Activated T-cell treated with anti-CD3 and anti-CD28 coated beads, Interleukin-2, amount 50 U/mL, for 72 hours (primary cell): ENCODE results near the gene INTS1. TPM values are rescaled to one million over a fixed set of nuclear protein-coding genes. Genes with fewer than 3 reads are reported as not detected.
"Not testable (repeated sequence)": the region's sequence is repeated elsewhere in the genome, so short reads cannot be mapped to it uniquely, and the experiment has no call there.

Experiments used
- ATAC-seq, 2 donors: fragments of 150-1000 bp; cut with Tn5 transposase; replicated peaks in 1 of 2; 2 replicates each; pipeline ENCODE4 v1.10.0; 2021; ENCODE audit warnings: moderate library complexity in 2 of 2, mild to moderate bottlenecking in 1 of 2
- DNase-seq, 2 donors: peaks; one replicate each; pipeline ENCODE4 v3.0.0; 2021 to 2022; ENCODE audit warnings: mixed read lengths in 1 of 2
- H3K27ac Mint-ChIP-seq: one replicate; pipeline ENCODE4 v1.8.0; 2022; ENCODE audit warnings: mild to moderate bottlenecking, moderate library complexity, mixed read lengths
- H3K27me3 Mint-ChIP-seq: one replicate; pipeline ENCODE4 v1.8.0; 2022; ENCODE audit warnings: low read depth, mixed read lengths
- H3K36me3 Mint-ChIP-seq, 2 donors: one replicate each; pipeline ENCODE4 v1.8.0; 2022; ENCODE audit warnings: mixed read lengths in 2 of 2, mild to moderate bottlenecking in 1 of 2; ENCODE audit not compliant: insufficient read depth in 2 of 2
- H3K4me1 Mint-ChIP-seq: one replicate; pipeline ENCODE4 v1.8.0; 2022; ENCODE audit warnings: low read depth, mixed read lengths
- H3K4me3 Mint-ChIP-seq, 2 donors: one replicate each; pipeline ENCODE4 v1.8.0; 2022; ENCODE audit warnings: mild to moderate bottlenecking in 2 of 2, mixed read lengths in 2 of 2, moderate library complexity in 2 of 2
- H3K9me3 Mint-ChIP-seq, 2 donors: one replicate each; pipeline ENCODE4 v1.8.0; 2022; ENCODE audit warnings: mixed read lengths in 2 of 2
- total RNA-seq, 2 donors: library from RNA; stranded (reverse); gene quantifications; one replicate each; pipeline ENCODE4 v1.2.3, GENCODE V29; 2022

The INTS1 gene
- total RNA-seq, 2 donors from 2014 or later, result 57.0 to 63.9 TPM

DNA sequence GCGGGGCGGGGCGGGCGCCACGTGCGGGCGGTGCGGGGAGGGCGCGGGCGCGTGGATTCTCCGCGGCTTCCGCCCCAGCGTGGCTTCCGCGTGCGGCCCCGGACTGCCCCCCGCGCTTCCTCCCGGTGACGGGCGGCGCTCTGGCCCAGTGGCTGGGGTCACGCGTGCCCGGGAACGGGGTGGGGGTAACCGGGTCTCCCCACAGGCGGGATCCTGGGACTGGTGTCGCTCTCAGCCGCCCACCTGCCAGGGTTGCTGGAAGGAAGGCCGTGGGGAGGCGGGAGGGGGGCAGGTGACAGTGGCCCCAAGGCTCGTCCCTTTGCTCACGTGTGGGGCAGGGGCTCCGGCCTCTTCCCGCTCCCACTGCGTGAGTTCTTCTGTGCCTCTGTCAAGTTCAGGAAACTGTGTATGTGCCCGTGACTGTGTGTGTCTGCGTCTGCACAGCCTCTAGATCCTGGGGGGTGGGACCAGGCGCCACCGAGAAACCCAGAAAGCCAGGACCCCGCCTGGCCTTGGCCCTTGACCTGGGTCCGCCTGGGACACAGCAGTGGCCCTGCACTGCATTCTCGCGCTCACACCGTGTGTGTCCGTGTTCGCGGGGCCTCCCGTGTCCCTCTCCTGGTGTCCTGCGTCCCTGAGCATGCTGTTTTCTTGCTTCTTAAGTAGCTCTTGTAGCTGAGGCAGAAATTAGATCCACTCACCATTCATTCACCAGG, 27.2 kb upstream of the INTS1 start:
- Mint-ChIP-seq H3K4me3 (peak overlapping the region; percentile 89 to 92), H3K4me1 (peaks cover 25% of the 10 kb centered on the region), H3K36me3 (no peaks in the 10 kb centered on the region)

DNA sequence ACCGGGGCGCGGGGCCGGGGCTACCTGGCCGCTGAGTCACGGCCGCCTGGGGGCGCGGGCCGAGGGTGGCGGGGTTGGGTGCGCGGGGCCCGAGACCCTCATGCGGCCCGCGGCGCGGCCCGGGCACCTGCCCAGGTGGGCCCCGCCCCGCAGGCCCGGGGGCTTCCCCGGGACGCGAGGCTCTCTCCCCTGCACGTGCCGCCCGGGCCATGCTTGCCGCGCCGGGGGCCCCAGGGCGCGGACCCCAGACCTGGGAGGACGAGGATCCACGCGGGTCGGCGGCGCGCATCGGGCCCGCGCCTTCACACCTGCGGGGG, 26.7 kb upstream of the INTS1 start:
- Mint-ChIP-seq H3K36me3 (no peaks in the 10 kb centered on the region), H3K4me3 (no peak overlapping the region), H3K27ac (no peak overlapping the region), H3K4me1 (peaks cover 25% of the 10 kb centered on the region), H3K27me3 (peaks cover 12% of the 10 kb centered on the region), H3K9me3 (no peaks in the 10 kb centered on the region)
- ATAC-seq (peak; percentile 4), DNase-seq (no peak)

More for the DNA sequence above, 27.2 kb upstream of the INTS1 start:
- ATAC-seq, result peak; percentile 22 to 37
- DNase-seq, result peak; percentile 35 to 51
- no peaks in the 10 kb centered on the region for H3K9me3 Mint-ChIP-seq
- H3K27me3 Mint-ChIP-seq, result peaks cover 6% of the 10 kb centered on the region
- H3K27ac Mint-ChIP-seq, result peak overlapping the region; percentile 91

DNA sequence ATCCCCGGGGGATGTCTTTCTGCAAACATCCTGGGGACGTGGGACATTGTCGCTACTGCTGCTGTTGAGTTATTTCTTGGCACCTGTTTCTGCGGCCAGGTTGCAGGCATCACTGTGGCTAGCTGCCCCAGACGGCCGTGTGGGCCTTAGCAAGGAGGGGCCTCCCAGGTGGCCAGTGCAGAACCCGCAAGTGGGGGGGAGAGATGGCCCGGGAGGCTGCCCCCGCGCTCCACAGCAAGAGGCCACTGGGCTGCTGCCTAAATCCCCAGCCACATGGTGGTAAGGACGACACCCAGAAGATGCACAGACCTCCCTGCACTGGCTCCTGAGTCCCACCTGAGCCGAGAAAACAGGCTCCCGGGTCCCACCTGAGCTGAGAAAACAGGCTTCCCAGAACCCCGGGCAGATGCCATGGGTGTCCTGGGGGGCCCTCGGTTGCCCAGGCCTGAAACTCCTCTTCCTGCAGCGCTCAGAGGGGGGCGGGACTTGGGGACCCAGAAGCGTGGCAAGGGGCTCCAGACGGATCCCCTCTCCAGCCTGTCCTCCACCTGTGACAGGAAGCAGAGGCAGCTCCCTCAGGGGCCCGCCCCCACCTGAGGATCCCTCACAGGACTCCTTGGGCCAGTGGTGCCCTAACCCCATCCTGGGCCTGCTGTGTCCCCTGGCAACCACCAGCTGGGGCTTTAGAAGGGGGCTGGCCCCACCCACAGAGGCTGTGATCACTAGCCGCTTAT, 25.4 kb upstream of the INTS1 start:
- Mint-ChIP-seq H3K4me3 (peak overlapping the region in 1 of 2 donors; percentile 73), H3K27ac (no peak overlapping the region), H3K9me3 (no peaks in the 10 kb centered on the region), H3K4me1 (peaks cover 25% of the 10 kb centered on the region), H3K36me3 (no peaks in the 10 kb centered on the region), H3K27me3 (peaks cover 16% of the 10 kb centered on the region)
- ATAC-seq (no peak), DNase-seq (no peak)

DNA sequence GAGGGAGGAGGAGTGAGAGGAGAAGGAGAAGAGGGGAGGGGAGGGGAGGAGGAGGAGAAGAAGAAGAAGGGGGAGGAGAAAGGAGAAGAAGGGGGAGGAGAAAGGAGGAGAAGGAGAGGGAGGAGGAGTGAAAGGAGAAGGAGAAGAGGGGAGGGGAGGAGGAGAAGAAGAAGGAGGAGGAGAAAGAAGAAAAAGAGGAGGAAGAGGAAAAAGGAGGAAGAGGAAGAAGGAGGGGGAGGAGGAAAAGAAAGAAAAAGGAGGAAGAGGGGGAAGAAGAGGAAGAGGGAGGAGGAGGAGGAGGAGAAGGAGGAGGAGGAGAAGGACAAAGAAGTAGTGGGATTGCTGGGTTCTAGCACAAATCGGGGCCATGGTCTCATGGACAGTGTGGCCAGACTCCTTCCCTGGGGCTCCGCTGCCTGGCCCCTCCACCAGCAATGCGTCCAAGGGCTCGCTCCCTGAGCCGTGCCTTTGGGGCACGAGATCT, 22.1 kb upstream of the INTS1 start:
- ATAC-seq, result no peak
- Mint-ChIP-seq H3K36me3 (no peaks in the 10 kb centered on the region), H3K27me3 (peaks cover 16% of the 10 kb centered on the region), H3K27ac (no peak overlapping the region), H3K4me1 (peaks cover 6% of the 10 kb centered on the region), H3K4me3 (no peak overlapping the region), H3K9me3 (peaks cover 0 to under 1% of the 10 kb centered on the region in 2 donors)
- DNase-seq, result no peak

DNA sequence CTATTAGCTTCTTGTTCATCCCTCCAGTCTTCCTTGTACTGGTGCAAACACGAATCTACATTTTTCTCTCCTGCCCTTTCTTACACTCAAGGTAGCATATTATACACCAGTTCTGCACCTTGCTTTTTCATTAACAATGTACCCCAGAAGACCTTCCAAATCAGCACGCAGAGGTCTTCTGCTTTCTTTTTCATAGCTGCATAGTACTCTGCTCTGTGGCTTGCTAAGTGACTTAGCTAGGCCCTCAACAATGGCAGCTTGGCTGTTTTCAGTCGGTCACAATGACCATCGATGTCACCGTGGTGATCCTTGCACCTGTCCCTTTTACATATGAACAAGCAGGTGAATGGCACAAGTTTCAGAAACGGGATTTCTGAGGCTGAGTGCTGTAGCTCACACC, 21.2 kb upstream of the INTS1 start:
- Mint-ChIP-seq H3K4me1 (peaks cover 9% of the 10 kb centered on the region), H3K9me3 (peaks cover 0 to 1% of the 10 kb centered on the region in 2 donors), H3K4me3 (no peak overlapping the region), H3K27ac (no peak overlapping the region), H3K27me3 (peaks cover 16% of the 10 kb centered on the region), H3K36me3 (no peaks in the 10 kb centered on the region)
- DNase-seq, result no peak
- no peak for ATAC-seq

DNA sequence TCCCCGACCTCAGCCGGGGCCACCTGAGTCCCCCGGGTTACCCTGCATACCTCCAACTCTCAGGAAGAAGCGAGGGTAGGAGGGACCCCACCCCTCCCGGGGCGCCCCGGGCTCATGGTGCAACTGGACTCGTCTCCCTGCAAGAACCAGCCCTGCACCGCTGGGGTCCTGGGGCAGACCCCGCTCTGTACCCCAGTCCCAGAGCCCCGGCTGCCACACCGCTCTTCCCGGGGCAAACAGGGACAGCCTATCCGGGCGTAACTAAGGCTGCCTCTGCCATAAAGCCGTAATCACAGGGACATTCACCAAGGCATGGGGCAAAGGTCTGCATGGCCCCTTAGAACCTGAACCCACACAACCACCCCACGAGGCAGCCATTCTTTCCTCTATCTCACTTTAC, 19.7 kb upstream of the INTS1 start:
- DNase-seq (no peak), ATAC-seq (no peak)
- peaks cover 5% of the 10 kb centered on the region in 2 donors for H3K9me3 Mint-ChIP-seq
- peaks cover 9% of the 10 kb centered on the region for H3K4me1 Mint-ChIP-seq
- no peak overlapping the region for H3K27ac Mint-ChIP-seq
- H3K27me3 Mint-ChIP-seq, result peaks cover 16% of the 10 kb centered on the region
- H3K36me3 Mint-ChIP-seq, result peaks cover 4 to 5% of the 10 kb centered on the region in 2 donors
- H3K4me3 Mint-ChIP-seq, result no peak overlapping the region

DNA sequence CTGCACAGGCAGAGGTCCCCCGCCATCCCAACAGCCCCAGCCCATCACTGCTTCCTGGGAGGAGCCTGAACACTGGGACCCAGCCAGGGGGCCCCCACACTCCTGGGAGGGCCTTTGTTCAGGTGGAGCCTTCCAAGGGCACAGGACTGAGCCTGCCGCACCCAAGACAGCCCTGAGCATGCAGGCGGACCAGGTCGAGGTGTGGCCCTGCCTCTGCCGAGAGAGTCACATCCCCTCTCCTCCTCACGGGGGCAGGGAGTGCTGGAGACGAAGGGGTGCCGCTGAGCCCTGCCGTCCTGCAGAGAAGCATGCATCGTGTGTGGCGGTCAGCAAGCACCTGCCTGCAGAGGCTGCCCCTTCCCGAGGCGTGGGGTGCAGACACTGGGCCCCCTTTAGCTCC, 19.0 kb upstream of the INTS1 start:
- DNase-seq (no peak), ATAC-seq (no peak)
- Mint-ChIP-seq H3K4me3 (no peak overlapping the region), H3K27me3 (peaks cover 16% of the 10 kb centered on the region), H3K36me3 (peaks cover 4 to 5% of the 10 kb centered on the region in 2 donors), H3K27ac (no peak overlapping the region), H3K9me3 (peaks cover 5% of the 10 kb centered on the region in 2 donors), H3K4me1 (peaks cover 9% of the 10 kb centered on the region)

DNA sequence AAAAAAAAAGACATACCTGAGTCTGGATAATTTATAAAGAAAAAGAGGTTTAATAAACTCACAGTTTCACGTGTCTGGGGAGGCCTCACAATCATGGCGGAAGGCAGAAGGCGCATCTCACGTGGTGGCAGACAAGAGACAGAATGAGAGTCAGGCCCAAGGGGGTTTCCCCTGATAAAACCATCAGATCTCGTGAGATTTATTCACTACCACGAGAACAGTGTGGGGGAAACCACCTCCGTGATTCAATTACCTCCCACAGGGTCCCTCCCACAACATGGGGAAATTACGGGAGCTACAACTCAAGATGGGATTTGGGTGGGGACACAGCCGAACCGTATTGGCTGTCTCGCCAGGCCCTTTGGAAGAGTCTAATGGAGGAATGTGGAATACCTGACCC, 17.3 kb upstream of the INTS1 start:
- Mint-ChIP-seq H3K4me1 (peaks cover 9% of the 10 kb centered on the region), H3K9me3 (peaks cover 5% of the 10 kb centered on the region in 2 donors), H3K27me3 (peaks cover 10% of the 10 kb centered on the region), H3K4me3 (no peak overlapping the region), H3K27ac (no peak overlapping the region), H3K36me3 (peaks cover 4 to 5% of the 10 kb centered on the region in 2 donors)
- ATAC-seq (peak in 1 of 2 donors; percentile 28), DNase-seq (no peak)

DNA sequence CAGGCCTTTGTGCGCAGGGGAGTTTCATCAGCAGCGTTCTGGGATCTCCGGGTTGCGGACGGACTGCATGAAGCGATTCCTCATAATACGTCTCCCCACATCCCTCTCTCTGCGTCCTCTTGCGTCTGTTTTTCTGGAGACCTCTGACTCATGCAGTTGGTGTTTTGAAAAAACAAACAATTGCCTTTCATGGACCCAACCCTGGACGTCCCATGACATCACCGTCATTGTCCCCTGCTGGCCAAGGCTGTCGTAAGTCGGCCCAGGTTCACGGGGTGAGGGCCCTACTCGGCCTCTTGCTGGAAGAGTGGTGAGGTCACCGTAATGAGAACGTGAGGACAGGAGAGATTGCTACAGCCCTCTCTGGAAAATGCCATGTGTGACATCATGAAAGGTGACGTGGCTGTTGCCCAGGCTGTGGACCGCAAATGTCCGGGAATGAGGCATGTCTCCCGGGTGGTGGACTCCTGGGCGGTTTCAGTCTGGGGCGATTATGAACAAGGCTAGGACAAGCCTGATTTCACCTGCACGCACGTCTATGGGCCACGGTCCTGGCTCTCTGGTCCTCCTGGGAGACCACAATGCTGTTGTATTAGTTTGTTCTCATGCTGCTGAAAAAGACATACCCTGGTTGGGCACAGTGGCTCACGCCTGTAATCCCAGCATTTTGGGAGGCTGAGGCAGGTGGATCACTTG, 16.5 kb upstream of the INTS1 start:
- H3K36me3 Mint-ChIP-seq, result peaks cover 4 to 5% of the 10 kb centered on the region in 2 donors
- peaks cover 5% of the 10 kb centered on the region in 2 donors for H3K9me3 Mint-ChIP-seq
- ATAC-seq (no peak), DNase-seq (no peak)
- peaks cover 2% of the 10 kb centered on the region for H3K27me3 Mint-ChIP-seq
- no peak overlapping the region for H3K4me3 Mint-ChIP-seq
- H3K27ac Mint-ChIP-seq, result no peak overlapping the region
- H3K4me1 Mint-ChIP-seq, result peaks cover 9% of the 10 kb centered on the region

DNA sequence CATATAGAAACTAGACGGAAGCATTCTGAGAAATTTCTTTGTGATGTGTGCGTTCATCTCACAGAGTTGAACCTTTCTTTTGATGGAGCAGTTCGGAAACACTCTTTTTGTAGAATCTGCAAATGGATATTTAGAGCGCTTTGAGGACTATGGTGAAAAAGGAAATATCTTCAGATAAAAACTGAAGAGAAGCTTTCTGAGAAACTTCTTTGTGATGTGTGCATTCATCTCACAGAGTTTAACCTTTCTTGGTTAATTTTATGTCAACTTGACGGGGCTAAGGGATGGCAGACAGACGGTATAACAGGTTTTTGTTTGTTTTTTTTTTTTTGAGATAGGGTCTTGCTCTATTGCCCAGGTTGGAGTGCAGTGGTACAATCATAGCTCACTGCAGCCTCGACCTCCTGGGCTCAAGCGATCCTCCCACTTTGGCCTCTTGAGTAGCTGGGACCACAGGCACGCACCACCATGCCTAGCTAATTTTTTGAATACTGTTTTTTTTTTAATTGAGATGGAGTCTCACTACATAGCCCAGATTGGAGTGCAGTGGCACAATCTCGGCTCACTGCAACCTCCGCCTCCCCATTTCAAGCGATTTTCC, 15.2 kb upstream of the INTS1 start:
- H3K4me3 Mint-ChIP-seq, H3K4me1 Mint-ChIP-seq, ATAC-seq, H3K27me3 Mint-ChIP-seq, H3K9me3 Mint-ChIP-seq, H3K27ac Mint-ChIP-seq, H3K36me3 Mint-ChIP-seq, DNase-seq: not testable (repeated sequence)

DNA sequence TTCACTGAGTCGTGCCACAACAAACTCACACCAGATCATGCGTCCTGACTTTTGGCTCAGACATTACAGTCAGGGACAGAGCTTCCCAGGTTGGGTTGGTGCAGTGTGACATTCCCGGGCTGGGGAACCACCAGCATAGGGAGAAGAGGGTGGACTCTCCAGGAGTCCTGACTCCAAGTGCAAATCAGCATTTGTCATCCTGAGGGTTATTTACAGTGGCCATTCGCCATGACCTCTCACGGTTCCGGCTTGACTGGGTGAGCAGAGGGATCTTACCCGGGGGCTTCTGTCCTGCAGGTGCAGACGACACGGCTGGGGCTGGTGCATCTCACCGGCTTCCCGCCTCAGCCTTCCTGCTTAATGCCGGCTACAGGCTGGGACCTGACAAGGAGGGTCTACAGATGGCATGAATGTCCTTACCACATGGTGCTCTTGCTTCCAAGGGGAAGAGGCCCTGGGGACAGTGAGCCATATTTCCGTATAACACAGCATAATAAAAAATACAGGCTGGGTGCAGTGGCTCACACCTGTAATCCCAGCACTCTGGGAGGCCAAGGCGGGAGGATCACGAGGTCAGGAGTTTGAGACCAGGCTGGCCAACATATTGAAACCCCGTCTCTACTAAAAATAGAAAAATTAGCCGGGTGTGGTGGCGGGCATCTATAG, 12.5 kb upstream of the INTS1 start:
- Mint-ChIP-seq H3K27me3 (no peaks in the 10 kb centered on the region), H3K36me3 (peaks cover 4 to 5% of the 10 kb centered on the region in 2 donors), H3K27ac (no peak overlapping the region), H3K9me3 (peaks cover 5% of the 10 kb centered on the region in 2 donors), H3K4me1 (peaks cover 27% of the 10 kb centered on the region), H3K4me3 (no peak overlapping the region)
- ATAC-seq (no peak), DNase-seq (no peak)

DNA sequence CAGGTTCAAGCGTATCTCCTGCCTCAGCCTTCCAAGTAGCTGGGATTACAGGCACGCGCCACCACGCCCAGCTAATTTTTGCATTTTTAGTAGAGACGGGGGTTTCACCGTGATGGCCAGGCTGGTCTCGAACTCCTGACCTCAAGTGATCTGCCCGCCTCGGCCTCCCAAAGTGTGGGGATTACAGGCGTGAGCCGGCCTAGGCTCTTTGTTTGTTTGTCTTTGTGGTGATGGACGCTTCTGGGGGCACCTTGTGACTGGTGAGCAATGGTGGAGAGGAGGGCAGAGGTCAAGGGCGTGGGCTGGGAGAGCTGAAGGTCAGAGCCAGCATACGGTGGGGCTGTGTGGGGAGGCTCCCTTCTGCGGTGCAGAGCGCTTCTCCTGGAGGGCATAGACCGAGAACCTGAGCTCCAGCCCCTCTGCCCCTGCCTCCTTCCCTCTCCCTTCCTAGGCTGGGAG, 11.3 kb upstream of the INTS1 start:
- H3K4me1 Mint-ChIP-seq, result peaks cover 20% of the 10 kb centered on the region
- H3K4me3 Mint-ChIP-seq, result not testable (repeated sequence)

More for the DNA sequence above, 11.3 kb upstream of the INTS1 start:
- not testable (repeated sequence) for ATAC-seq, DNase-seq, H3K9me3 Mint-ChIP-seq, H3K27ac Mint-ChIP-seq, H3K36me3 Mint-ChIP-seq, H3K27me3 Mint-ChIP-seq
